Measurements from ENCODE around the gene RETREG3. TPM values are rescaled to one million over a fixed set of nuclear protein-coding genes. Genes with fewer than 3 reads are reported as not detected.

Gene RETREG3
- total and polyA plus RNA-seq, 9 of the 15 experiments (the other 6 are each of a cell fraction or from before 2014, with no cell fraction given): 4.1 to 39.0 (median 16.9) TPM

DNA sequence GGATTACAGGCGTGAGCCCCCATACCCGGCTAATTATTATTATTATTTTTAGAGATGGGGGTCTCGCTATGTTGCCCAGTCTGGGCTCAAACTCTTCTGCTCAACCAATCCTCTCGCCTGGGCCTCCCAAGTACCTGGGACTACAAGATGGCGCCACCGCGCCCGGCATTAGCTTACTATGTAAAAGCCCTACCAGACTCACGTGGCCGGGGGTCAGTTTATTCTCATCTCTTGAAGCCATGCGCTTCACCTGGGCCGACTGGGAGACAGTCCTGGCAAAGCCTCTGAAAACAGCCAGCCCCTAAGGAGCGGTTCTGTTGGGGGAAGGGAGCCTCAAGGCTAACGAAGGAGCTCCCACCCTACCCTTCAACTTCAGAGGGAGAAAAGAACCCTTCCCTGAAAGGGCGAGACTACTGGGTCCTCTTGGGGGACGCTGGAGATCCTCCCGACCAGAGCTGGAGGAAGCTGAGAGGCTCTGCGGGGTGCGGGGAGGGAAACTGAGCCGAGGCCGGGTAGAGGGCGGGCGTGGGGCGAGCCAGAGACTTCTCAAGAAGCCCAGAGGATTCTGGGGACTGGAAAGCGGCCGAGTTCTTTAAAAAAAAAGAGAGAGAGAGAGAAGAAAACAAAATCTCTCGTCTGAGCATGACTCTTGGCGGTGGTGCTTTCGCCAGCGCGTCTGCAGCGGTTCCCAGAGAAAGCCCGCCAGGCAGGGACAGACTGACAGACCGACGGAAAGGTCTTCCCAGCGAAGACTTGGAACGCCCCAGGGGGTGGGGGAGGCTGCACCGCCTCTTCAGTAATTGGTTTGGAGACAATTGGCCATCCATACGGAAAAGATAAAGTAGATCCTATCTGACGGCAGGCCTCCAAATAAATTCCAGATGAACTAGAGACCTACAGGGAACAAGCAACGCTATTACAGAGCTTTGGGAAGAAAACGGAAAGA lies 44.3 kb upstream of the RETREG3 start (continued):
- TF ChIP-seq, protein P1, sequence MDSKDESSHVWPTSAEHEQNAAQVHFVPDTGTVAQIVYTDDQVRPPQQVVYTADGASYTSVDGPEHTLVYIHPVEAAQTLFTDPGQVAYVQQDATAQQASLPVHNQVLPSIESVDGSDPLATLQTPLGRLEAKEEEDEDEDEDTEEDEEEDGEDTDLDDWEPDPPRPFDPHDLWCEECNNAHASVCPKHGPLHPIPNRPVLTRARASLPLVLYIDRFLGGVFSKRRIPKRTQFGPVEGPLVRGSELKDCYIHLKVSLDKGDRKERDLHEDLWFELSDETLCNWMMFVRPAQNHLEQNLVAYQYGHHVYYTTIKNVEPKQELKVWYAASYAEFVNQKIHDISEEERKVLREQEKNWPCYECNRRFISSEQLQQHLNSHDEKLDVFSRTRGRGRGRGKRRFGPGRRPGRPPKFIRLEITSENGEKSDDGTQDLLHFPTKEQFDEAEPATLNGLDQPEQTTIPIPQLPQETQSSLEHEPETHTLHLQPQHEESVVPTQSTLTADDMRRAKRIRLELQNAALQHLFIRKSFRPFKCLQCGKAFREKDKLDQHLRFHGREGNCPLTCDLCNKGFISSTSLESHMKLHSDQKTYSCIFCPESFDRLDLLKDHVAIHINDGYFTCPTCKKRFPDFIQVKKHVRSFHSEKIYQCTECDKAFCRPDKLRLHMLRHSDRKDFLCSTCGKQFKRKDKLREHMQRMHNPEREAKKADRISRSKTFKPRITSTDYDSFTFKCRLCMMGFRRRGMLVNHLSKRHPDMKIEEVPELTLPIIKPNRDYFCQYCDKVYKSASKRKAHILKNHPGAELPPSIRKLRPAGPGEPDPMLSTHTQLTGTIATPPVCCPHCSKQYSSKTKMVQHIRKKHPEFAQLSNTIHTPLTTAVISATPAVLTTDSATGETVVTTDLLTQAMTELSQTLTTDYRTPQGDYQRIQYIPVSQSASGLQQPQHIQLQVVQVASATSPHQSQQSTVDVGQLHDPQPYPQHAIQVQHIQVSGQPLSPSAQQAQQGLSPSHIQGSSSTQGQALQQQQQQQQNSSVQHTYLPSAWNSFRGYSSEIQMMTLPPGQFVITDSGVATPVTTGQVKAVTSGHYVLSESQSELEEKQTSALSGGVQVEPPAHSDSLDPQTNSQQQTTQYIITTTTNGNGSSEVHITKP (IDR thresholded peaks at IDR 0.05; ENCODE audit: partially characterized antibody): peak; percentile 50
- TF ChIP-seq ARID1B (IDR thresholded peaks at IDR 0.05): 0 out of 2 replicates have a peak, but pooled peaks have one; percentile 19
- TF ChIP-seq, protein P2, sequence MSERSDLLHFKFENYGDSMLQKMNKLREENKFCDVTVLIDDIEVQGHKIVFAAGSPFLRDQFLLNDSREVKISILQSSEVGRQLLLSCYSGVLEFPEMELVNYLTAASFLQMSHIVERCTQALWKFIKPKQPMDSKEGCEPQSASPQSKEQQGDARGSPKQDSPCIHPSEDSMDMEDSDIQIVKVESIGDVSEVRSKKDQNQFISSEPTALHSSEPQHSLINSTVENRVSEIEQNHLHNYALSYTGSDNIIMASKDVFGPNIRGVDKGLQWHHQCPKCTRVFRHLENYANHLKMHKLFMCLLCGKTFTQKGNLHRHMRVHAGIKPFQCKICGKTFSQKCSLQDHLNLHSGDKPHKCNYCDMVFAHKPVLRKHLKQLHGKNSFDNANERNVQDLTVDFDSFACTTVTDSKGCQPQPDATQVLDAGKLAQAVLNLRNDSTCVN (CRISPR knock-in tag; IDR thresholded peaks at IDR 0.05): no peak
- no peak for TF ChIP-seq NFATC3 (IDR thresholded peaks at IDR 0.05)
- TF ChIP-seq EGR1 (conservative IDR thresholded peaks at IDR 0.05): 0 out of 2 replicates have a peak, but pooled peaks have one; percentile 16
- TF ChIP-seq, protein P3, sequence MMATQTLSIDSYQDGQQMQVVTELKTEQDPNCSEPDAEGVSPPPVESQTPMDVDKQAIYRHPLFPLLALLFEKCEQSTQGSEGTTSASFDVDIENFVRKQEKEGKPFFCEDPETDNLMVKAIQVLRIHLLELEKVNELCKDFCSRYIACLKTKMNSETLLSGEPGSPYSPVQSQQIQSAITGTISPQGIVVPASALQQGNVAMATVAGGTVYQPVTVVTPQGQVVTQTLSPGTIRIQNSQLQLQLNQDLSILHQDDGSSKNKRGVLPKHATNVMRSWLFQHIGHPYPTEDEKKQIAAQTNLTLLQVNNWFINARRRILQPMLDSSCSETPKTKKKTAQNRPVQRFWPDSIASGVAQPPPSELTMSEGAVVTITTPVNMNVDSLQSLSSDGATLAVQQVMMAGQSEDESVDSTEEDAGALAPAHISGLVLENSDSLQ (IDR thresholded peaks at IDR 0.05): 0 out of 2 replicates have a peak, but pooled peaks have one; percentile 17
- no peak for TF ChIP-seq HDAC3 (IDR thresholded peaks at IDR 0.05; ENCODE audit: borderline replicate concordance, partially characterized antibody)
- 0 out of 2 replicates have a peak, but pooled peaks have one; percentile 12 for TF ChIP-seq DPF2 (IDR thresholded peaks at IDR 0.05)
- no peak for TF ChIP-seq ZNF12 (CRISPR knock-in tag; IDR thresholded peaks at IDR 0.05)
- TF ChIP-seq RBFOX2 (IDR thresholded peaks at IDR 0.05; ENCODE audit: low read depth, low read length): 0 out of 2 replicates have a peak, but pooled peaks have one; percentile 32
- no peak for TF ChIP-seq NR2F6 (CRISPR knock-in tag; IDR thresholded peaks at IDR 0.05)
- TF ChIP-seq MTF1 (CRISPR knock-in tag; IDR thresholded peaks at IDR 0.05; ENCODE audit: borderline replicate concordance): no peak
- no peak for TF ChIP-seq THRAP3 (IDR thresholded peaks at IDR 0.05; ENCODE audit: borderline replicate concordance)
- no peak for TF ChIP-seq TRIM28 (IDR thresholded peaks at IDR 0.05)
- TF ChIP-seq, protein P4, sequence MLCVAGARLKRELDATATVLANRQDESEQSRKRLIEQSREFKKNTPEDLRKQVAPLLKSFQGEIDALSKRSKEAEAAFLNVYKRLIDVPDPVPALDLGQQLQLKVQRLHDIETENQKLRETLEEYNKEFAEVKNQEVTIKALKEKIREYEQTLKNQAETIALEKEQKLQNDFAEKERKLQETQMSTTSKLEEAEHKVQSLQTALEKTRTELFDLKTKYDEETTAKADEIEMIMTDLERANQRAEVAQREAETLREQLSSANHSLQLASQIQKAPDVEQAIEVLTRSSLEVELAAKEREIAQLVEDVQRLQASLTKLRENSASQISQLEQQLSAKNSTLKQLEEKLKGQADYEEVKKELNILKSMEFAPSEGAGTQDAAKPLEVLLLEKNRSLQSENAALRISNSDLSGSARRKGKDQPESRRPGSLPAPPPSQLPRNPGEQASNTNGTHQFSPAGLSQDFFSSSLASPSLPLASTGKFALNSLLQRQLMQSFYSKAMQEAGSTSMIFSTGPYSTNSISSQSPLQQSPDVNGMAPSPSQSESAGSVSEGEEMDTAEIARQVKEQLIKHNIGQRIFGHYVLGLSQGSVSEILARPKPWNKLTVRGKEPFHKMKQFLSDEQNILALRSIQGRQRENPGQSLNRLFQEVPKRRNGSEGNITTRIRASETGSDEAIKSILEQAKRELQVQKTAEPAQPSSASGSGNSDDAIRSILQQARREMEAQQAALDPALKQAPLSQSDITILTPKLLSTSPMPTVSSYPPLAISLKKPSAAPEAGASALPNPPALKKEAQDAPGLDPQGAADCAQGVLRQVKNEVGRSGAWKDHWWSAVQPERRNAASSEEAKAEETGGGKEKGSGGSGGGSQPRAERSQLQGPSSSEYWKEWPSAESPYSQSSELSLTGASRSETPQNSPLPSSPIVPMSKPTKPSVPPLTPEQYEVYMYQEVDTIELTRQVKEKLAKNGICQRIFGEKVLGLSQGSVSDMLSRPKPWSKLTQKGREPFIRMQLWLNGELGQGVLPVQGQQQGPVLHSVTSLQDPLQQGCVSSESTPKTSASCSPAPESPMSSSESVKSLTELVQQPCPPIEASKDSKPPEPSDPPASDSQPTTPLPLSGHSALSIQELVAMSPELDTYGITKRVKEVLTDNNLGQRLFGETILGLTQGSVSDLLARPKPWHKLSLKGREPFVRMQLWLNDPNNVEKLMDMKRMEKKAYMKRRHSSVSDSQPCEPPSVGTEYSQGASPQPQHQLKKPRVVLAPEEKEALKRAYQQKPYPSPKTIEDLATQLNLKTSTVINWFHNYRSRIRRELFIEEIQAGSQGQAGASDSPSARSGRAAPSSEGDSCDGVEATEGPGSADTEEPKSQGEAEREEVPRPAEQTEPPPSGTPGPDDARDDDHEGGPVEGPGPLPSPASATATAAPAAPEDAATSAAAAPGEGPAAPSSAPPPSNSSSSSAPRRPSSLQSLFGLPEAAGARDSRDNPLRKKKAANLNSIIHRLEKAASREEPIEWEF (CRISPR knock-in tag; IDR thresholded peaks at IDR 0.05): no peak
- peak; percentile 69 for TF ChIP-seq SOX6 (IDR thresholded peaks at IDR 0.05)
- 0 out of 2 replicates have a peak, but pooled peaks have one; percentile 12 for TF ChIP-seq CREM (IDR thresholded peaks at IDR 0.05; ENCODE audit: low read depth)
